Measurements from ENCODE around the gene CKMT2. TPM values are rescaled to one million over a fixed set of nuclear protein-coding genes. Genes with fewer than 3 reads are reported as not detected.

Gene CKMT2
- total RNA-seq, 2 donors from 2014 or later = 2.1 to 2.3 TPM

DNA sequence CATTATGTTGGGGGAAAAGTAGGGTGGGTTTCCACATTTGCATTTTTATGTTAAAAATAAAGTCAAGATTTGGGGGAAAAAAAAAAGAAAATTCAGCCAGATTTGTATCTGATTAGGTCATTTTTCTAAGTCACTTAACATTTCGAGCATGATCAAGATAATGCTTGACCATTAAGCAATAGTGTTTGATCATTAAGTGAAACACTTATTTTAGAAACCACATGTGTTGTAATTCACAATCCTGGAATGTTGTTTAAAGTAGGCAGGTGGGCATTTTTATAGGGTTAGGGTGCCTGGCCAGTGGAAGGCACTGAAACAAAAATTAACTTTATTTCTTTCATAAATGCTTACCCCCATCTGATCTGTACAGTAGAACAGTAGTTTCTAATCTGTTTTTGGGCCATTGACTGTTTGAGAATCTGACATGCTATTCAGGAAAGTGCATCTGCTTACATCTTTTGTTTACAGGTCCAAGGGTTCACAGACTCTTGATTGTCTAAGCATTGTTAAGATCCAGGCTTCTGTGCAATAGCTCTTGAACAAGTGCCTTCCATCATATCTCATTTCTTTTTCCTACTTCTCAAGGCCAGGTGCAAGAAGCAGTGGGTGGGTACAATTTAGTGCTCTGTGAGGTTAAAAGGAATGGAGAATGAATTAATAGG lies 77.4 kb downstream of the CKMT2 start:
- WGBS, 2 experiments (ENCODE audit: insufficient coverage in 1 of 2, insufficient read length in 1 of 2) = 95 to 100% methylated on average over 1 of the region's 1 CpG
- peaks cover 30% of the 10 kb centered on the region for H3K36me3 Mint-ChIP-seq (ENCODE audit: low read depth)
- no peak for DNase-seq
- Histone ChIP-seq H3K27ac (ENCODE audit: low read depth, low read length) (no peak overlapping the region), H3K4me1 (ENCODE audit: control insufficient read depth, insufficient read depth, low read length) (no peaks in the 10 kb centered on the region), H3K9me3 (ENCODE audit: control insufficient read depth, low read length) (no peaks in the 10 kb centered on the region), H3K4me3 (ENCODE audit: low read length) (no peak overlapping the region), H3K9ac (ENCODE audit: extremely low read depth, low read length, poor library complexity, severe bottlenecking) (no peak overlapping the region), H3K36me3 (ENCODE audit: control insufficient read depth, insufficient read depth, low read length) (peaks cover 48% of the 10 kb centered on the region), H3K27me3 (ENCODE audit: control insufficient read depth, insufficient read depth, low read length, poor library complexity, severe bottlenecking) (no peaks in the 10 kb centered on the region)
- no peaks in the 10 kb centered on the region for H3K4me1 Mint-ChIP-seq
- no peak overlapping the region for H3K27ac Mint-ChIP-seq
- TF ChIP-seq, protein P1, sequence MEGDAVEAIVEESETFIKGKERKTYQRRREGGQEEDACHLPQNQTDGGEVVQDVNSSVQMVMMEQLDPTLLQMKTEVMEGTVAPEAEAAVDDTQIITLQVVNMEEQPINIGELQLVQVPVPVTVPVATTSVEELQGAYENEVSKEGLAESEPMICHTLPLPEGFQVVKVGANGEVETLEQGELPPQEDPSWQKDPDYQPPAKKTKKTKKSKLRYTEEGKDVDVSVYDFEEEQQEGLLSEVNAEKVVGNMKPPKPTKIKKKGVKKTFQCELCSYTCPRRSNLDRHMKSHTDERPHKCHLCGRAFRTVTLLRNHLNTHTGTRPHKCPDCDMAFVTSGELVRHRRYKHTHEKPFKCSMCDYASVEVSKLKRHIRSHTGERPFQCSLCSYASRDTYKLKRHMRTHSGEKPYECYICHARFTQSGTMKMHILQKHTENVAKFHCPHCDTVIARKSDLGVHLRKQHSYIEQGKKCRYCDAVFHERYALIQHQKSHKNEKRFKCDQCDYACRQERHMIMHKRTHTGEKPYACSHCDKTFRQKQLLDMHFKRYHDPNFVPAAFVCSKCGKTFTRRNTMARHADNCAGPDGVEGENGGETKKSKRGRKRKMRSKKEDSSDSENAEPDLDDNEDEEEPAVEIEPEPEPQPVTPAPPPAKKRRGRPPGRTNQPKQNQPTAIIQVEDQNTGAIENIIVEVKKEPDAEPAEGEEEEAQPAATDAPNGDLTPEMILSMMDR (conservative IDR thresholded peaks at IDR 0.05) = no peak
- H3K4me3 Mint-ChIP-seq = no peak overlapping the region
- no peaks in the 10 kb centered on the region for H3K9me3 Mint-ChIP-seq
- H3K27me3 Mint-ChIP-seq (ENCODE audit: insufficient read depth) = no peaks in the 10 kb centered on the region

DNA sequence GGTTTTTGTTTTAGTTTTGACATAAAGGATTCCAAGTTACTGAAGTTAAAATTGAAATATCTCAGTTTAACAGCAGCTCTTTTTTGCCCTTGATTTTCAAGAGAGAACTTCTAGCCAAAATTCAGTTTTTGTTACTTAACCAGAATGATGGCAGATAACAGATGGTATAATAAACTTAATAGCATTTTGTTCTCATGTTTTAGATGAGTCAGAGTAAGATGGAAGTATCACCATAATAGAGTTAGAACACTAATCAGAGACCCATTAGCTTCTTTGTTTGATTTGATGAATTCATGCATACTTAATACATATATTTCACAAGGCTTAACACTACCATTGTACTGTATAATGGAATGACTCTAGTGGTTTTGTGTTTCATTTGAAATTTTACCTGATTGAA lies 80.2 kb downstream of the CKMT2 start:
- H3K27me3 ChIP-seq (ENCODE audit: control insufficient read depth, insufficient read depth, low read length, poor library complexity, severe bottlenecking) = no peaks in the 10 kb centered on the region
- Mint-ChIP-seq H3K36me3 (ENCODE audit: low read depth) (peaks cover 27% of the 10 kb centered on the region), H3K4me1 (no peaks in the 10 kb centered on the region), H3K27ac (no peak overlapping the region), H3K4me3 (no peak overlapping the region), H3K9me3 (no peaks in the 10 kb centered on the region), H3K27me3 (ENCODE audit: insufficient read depth) (no peaks in the 10 kb centered on the region)
- no peaks in the 10 kb centered on the region for H3K9me3 ChIP-seq (ENCODE audit: control insufficient read depth, low read length)
- peaks cover 48% of the 10 kb centered on the region for H3K36me3 ChIP-seq (ENCODE audit: control insufficient read depth, insufficient read depth, low read length)
- no peaks in the 10 kb centered on the region for H3K4me1 ChIP-seq (ENCODE audit: control insufficient read depth, insufficient read depth, low read length)
- H3K4me3 ChIP-seq (ENCODE audit: low read length) = no peak overlapping the region
- TF ChIP-seq, protein P1 (conservative IDR thresholded peaks at IDR 0.05) = no peak
- no peak for DNase-seq
- no peak overlapping the region for H3K27ac ChIP-seq (ENCODE audit: low read depth, low read length)
- no peak overlapping the region for H3K9ac ChIP-seq (ENCODE audit: extremely low read depth, low read length, poor library complexity, severe bottlenecking)

DNA sequence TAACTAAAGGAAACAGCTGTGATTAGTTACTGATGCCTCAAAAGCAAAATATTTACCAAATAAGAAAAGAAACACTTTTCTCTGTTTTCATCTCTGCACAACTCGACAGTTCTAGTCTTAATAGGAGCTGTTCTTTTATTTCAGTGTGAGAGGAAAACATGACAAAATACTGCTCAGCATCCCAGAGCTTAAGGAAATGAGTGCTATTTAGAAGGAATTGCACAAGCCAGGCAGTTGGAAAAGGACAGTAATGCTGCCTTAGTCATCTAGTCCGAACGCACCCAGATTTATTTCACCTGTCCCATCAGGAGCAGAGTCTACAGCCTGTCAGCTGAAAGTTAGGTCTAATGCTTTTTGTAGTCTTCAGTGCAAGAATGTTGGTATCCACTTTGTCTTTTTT lies 80.6 kb downstream of the CKMT2 start:
- no peak for DNase-seq
- H3K27me3 Mint-ChIP-seq (ENCODE audit: insufficient read depth) = no peaks in the 10 kb centered on the region
- H3K9me3 ChIP-seq (ENCODE audit: control insufficient read depth, low read length) = no peaks in the 10 kb centered on the region
- H3K4me3 Mint-ChIP-seq = no peak overlapping the region
- H3K9me3 Mint-ChIP-seq = no peaks in the 10 kb centered on the region
- H3K27ac ChIP-seq (ENCODE audit: low read depth, low read length) = no peak overlapping the region
- H3K4me1 ChIP-seq (ENCODE audit: control insufficient read depth, insufficient read depth, low read length) = no peaks in the 10 kb centered on the region
- peaks cover 26% of the 10 kb centered on the region for H3K36me3 Mint-ChIP-seq (ENCODE audit: low read depth)
- 94 to 97% methylated on average over 3 of the region's 3 CpGs for WGBS, 2 experiments (ENCODE audit: insufficient coverage in 1 of 2, insufficient read length in 1 of 2)
- H3K36me3 ChIP-seq (ENCODE audit: control insufficient read depth, insufficient read depth, low read length) = peaks cover 48% of the 10 kb centered on the region
- H3K4me1 Mint-ChIP-seq = no peaks in the 10 kb centered on the region
- H3K9ac ChIP-seq (ENCODE audit: extremely low read depth, low read length, poor library complexity, severe bottlenecking) = no peak overlapping the region
- TF ChIP-seq, protein P1 (conservative IDR thresholded peaks at IDR 0.05) = no peak
- no peak overlapping the region for H3K4me3 ChIP-seq (ENCODE audit: low read length)
- H3K27me3 ChIP-seq (ENCODE audit: control insufficient read depth, insufficient read depth, low read length, poor library complexity, severe bottlenecking) = no peaks in the 10 kb centered on the region
- no peak overlapping the region for H3K27ac Mint-ChIP-seq

Data from endodermal cell (in vitro differentiated cells).